GM13977 (cell line): ENCODE results near the gene HHAT.

ENCODE experiments used
- DNase-seq: peaks from one replicate; pipeline ENCODE4 v3.0.0; 2012; ENCODE audit warnings: low spot score
- in situ Hi-C: fragments of 300-500 bp; cut with MboI; formaldehyde crosslinking; loops from one replicate; pipeline ENCODE4 v1.12.0; 2022; ENCODE audit warnings: low sequenced_read_pairs, low pct_unique_long_range_greater_than_20kb, mixed read lengths, inconsistent platforms; ENCODE audit not compliant: unreplicated experiment
- TF ChIP-seq, protein P1 (sequence below): IDR thresholded peaks from 2 replicates; pipeline ENCODE4 v1.5.1; 2012; ENCODE audit warnings: mild to moderate bottlenecking, control low read depth; ENCODE audit not compliant: insufficient read depth; ENCODE audit errors: extremely low read depth, missing control alignments

HHAT gene

GRCh38 chr1:210626341-210626740, 297.6 kb downstream of the HHAT start:
- in situ Hi-C loops, result no loop called here
- TF ChIP-seq, protein P1, sequence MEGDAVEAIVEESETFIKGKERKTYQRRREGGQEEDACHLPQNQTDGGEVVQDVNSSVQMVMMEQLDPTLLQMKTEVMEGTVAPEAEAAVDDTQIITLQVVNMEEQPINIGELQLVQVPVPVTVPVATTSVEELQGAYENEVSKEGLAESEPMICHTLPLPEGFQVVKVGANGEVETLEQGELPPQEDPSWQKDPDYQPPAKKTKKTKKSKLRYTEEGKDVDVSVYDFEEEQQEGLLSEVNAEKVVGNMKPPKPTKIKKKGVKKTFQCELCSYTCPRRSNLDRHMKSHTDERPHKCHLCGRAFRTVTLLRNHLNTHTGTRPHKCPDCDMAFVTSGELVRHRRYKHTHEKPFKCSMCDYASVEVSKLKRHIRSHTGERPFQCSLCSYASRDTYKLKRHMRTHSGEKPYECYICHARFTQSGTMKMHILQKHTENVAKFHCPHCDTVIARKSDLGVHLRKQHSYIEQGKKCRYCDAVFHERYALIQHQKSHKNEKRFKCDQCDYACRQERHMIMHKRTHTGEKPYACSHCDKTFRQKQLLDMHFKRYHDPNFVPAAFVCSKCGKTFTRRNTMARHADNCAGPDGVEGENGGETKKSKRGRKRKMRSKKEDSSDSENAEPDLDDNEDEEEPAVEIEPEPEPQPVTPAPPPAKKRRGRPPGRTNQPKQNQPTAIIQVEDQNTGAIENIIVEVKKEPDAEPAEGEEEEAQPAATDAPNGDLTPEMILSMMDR, result no peak
- no peak for DNase-seq

- TF ChIP-seq, protein P1, result no peak
- in situ Hi-C loops, result no loop called here
- no peak for DNase-seq
These were observed 299.1 kb downstream of the HHAT start for GRCh38 chr1:210627755-210628154.

- in situ Hi-C loops, result no loop called here
- DNase-seq, result no peak
- TF ChIP-seq, protein P1, result no peak
These were observed 300.6 kb downstream of the HHAT start for GRCh38 chr1:210629276-210629675.

DNA sequence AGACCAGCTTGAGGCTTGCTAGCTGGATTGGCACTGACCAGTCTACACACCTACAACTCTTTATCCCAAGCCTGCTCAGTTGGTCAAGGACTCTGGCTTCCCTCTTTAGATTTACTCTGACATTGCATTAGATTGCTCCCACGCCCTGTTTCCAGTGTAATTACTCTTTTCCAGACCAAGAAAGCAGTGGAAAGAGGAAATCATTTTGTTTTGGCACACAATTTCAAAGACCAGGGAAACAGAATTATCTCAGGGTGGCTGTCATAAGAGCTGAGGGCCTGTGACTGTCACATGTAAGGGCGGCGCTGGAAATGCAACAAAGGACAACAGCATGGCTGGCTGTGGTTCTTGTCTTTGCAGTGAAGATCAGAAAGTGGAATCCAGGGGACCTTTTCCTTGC, 302.7 kb downstream of the HHAT start:
- no peak for DNase-seq

DNA sequence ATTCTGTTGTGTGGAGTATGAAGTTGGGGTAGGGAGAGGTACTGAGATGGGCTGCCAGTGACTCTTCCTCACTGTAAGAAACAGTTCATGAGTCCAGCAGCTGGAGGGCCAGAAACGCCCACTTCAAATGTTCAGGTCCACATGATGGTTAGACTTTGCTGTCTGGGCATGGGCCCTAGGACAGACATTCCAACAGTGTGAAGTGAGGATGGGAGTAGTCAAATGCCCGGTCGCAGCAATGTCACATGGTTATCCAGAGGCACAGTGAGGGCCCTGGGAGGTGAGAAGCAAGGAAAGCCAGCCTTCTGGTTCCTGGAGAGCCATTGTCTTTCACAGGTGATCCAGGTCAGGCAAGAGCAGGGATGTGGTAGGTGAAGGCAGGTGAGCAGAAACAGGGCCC, 304.4 kb downstream of the HHAT start:
- in situ Hi-C loops, result no loop called here
- TF ChIP-seq, protein P1, result no peak

More for the DNA sequence above, 302.7 kb downstream of the HHAT start:
- TF ChIP-seq, protein P1, result no peak
- in situ Hi-C loops, result no loop called here

GRCh38 chr1:210633636-210634035, 304.9 kb downstream of the HHAT start:
- TF ChIP-seq, protein P1, result no peak
- in situ Hi-C loops, result no loop called here

More for the DNA sequence above, 304.4 kb downstream of the HHAT start:
- DNase-seq, result no peak

GRCh38 chr1:210635108-210635507, 306.4 kb downstream of the HHAT start:
- TF ChIP-seq, protein P1, result no peak
- in situ Hi-C loops, result no loop called here
- no peak for DNase-seq

More at GRCh38 chr1:210633636-210634035, 304.9 kb downstream of the HHAT start:
- no peak for DNase-seq
